HCT116 (cell line): ENCODE measurements around the gene C12orf57. TPM values are rescaled to one million over a fixed set of nuclear protein-coding genes. Genes with fewer than 3 reads are reported as not detected.

Source experiments
- ATAC-seq: fragments of 200-7000 bp; cut with Tn5 transposase; 2 replicates; pipeline ENCODE4 v1.9.1; 2020; ENCODE audit warnings: mild to moderate bottlenecking, moderate library complexity
- BruUV-seq: library from RNA; stranded (reverse); fragments of 400-500 nt; replicated peaks from 2 replicates; lab custom pipeline; 2021; lab: Mats Ljungman, UMichigan
- CTCF ChIA-PET: fragments of 300-600 bp; sonication (Branson Sonifier 250); formaldehyde crosslinking; loops from one replicate; lab custom pipeline; 2021; ENCODE audit warnings: antibody characterized with exemption; lab: Charles Lee
- POLR2A ChIA-PET: fragments of 300-600, 350-600 bp; sonication (Branson Sonifier 250); formaldehyde crosslinking; loops from one replicate; lab custom pipeline; 2021; ENCODE audit warnings: antibody characterized with exemption; lab: Charles Lee
- RAD21 ChIA-PET, 2 experiments: fragments of 300-600 bp; sonication (Branson Sonifier 250); formaldehyde crosslinking; loops; one replicate each; lab custom pipeline; 2023; ENCODE audit warnings: low total read pairs in 2 of 2; ENCODE audit not compliant: uncharacterized antibody in 2 of 2, unreplicated experiment in 2 of 2, low non-redundant PET in 1 of 2; lab: Charles Lee
- DNase-seq: peaks from one replicate; pipeline ENCODE4 v3.0.0-alpha.2; 2010; ENCODE audit warnings: low read depth, low spot score
- H2AFZ ChIP-seq: fragments of 200-600 bp; shearing (Covaris generic), sonication (generic); 2 replicates; pipeline ENCODE4 v1.6.1; 2017; ENCODE audit warnings: low read depth, mixed run types, mixed read lengths, antibody characterized with exemption, low read length; ENCODE audit not compliant: poor library complexity, severe bottlenecking
- H3K27ac ChIP-seq: 2 replicates; pipeline ENCODE4 v1.5.1; 2012; ENCODE audit warnings: low read depth, low read length
- H3K27me3 ChIP-seq: fragments of 200-600 bp; sonication (generic); 2 replicates; pipeline ENCODE4 v1.6.1; 2016; ENCODE audit warnings: mixed run types, low read length, mixed read lengths; ENCODE audit not compliant: insufficient read depth
- H3K36me3 ChIP-seq, 2 experiments: fragments of 200-500 bp in 1 of 2; fragments of 200-600 bp in 1 of 2; sonication (Bioruptor generic) in 1 of 2; sonication (generic) in 1 of 2; 2 replicates each; pipeline versions ENCODE4 v1.5.1 to v1.6.1; 2014 to 2016; ENCODE audit warnings: low read length in 2 of 2, inconsistent platforms in 1 of 2, mixed read lengths in 1 of 2, mixed run types in 1 of 2; ENCODE audit not compliant: insufficient read depth in 2 of 2, control insufficient read depth in 1 of 2
- H3K4me1 ChIP-seq, 2 experiments: fragments of 200-600 bp in 1 of 2; sonication (generic) in 1 of 2; 2 replicates each; pipeline versions ENCODE4 v1.5.1 to v1.6.1; 2012 to 2017; ENCODE audit warnings: low read length in 2 of 2, inconsistent platforms in 1 of 2, mild to moderate bottlenecking in 1 of 2, mixed read lengths in 1 of 2, mixed run types in 1 of 2, moderate library complexity in 1 of 2; ENCODE audit not compliant: insufficient read depth in 2 of 2, control insufficient read depth in 1 of 2
- H3K4me2 ChIP-seq: fragments of 200-600 bp; sonication (generic); 2 replicates; pipeline ENCODE4 v1.6.1; 2017; ENCODE audit warnings: mixed run types, low read length, mixed read lengths
- H3K4me3 ChIP-seq, 2 experiments: fragments of 200-600 bp in 1 of 2; sonication (generic) in 1 of 2; replicated peaks in 1 of 2; 2 replicates each; pipeline ENCODE4 v1.5.1; 2011 to 2016; ENCODE audit warnings: low read length in 2 of 2, control low read depth in 1 of 2, low read depth in 1 of 2, mild to moderate bottlenecking in 1 of 2, mixed read lengths in 1 of 2, mixed run types in 1 of 2
- H3K79me2 ChIP-seq: fragments of 200-600 bp; sonication (generic); 2 replicates; pipeline ENCODE4 v1.6.1; 2017; ENCODE audit warnings: mild to moderate bottlenecking, mixed run types, low read length, moderate library complexity, mixed read lengths; ENCODE audit not compliant: insufficient read depth
- H3K9ac ChIP-seq: fragments of 200-600 bp; sonication (generic); 2 replicates; pipeline ENCODE4 v1.6.1; 2016; ENCODE audit warnings: low read length, mixed read lengths
- H3K9me2 ChIP-seq: fragments of 200-600 bp; sonication (generic), shearing (Covaris generic); 2 replicates; pipeline ENCODE4 v1.6.1; 2017; ENCODE audit warnings: mixed run types, mild to moderate bottlenecking, moderate library complexity; ENCODE audit not compliant: insufficient read depth
- H3K9me3 ChIP-seq, 2 experiments: fragments of 200-500 bp in 1 of 2; fragments of 200-600 bp in 1 of 2; sonication (Bioruptor generic) in 1 of 2; sonication (generic) in 1 of 2; 2 replicates each; pipeline ENCODE4 v1.6.1; 2014 to 2017; ENCODE audit warnings: low read length in 2 of 2, mixed read lengths in 2 of 2, inconsistent platforms in 1 of 2, low read depth in 1 of 2, mild to moderate bottlenecking in 1 of 2, mixed run types in 1 of 2, moderate library complexity in 1 of 2; ENCODE audit not compliant: control insufficient read depth in 1 of 2, insufficient read depth in 1 of 2
- H4K20me1 ChIP-seq: fragments of 200-600 bp; sonication (generic), shearing (Covaris generic); 2 replicates; pipeline ENCODE4 v1.6.1; 2017; ENCODE audit warnings: mixed run types, mild to moderate bottlenecking, moderate library complexity; ENCODE audit not compliant: insufficient read depth
- CBX3 ChIP-seq: IDR thresholded peaks from 2 replicates; pipeline ENCODE4 v1.6.1; 2012; ENCODE audit warnings: low read depth
- FOSL1 ChIP-seq: IDR thresholded peaks from 2 replicates; pipeline ENCODE4 v1.6.1; 2012; ENCODE audit warnings: low read depth
- POLR2AphosphoS5 ChIP-seq: IDR thresholded peaks from 2 replicates; pipeline ENCODE4 v1.6.1; 2011; ENCODE audit warnings: mild to moderate bottlenecking, low read depth, low read length, moderate library complexity
- RAD21 ChIP-seq: IDR thresholded peaks from 2 replicates; pipeline ENCODE4 v1.6.1; 2012; ENCODE audit warnings: low read depth, mild to moderate bottlenecking
- SIN3A ChIP-seq: IDR thresholded peaks from 2 replicates; pipeline ENCODE4 v1.6.1; 2012; ENCODE audit warnings: low read depth
- TCF7L2 ChIP-seq: IDR thresholded peaks from 2 replicates; pipeline ENCODE4 v1.7.0; 2011; ENCODE audit warnings: borderline replicate concordance, inconsistent platforms; ENCODE audit not compliant: insufficient read depth, insufficient read length; ENCODE audit errors: extremely low read depth
- ZFX ChIP-seq: fragments of 450-650 bp; IDR thresholded peaks from 2 replicates; pipeline ENCODE4 v1.6.1; 2017
- intact Hi-C: fragments of 100-400 bp; cut with micrococcal nuclease; formaldehyde crosslinking; loops from 2 replicates; pipeline ENCODE4 v1.10.0; 2022
- total RNA-seq: library from RNA; stranded (reverse); gene quantifications from one replicate; pipeline ENCODE4 v1.2.1, GENCODE V29; 2021; ENCODE audit not compliant: unreplicated experiment
- TF ChIP-seq, protein P1 (sequence below), 3 experiments: fragments of 200-600 bp in 1 of 3; sonication (generic) in 1 of 3; IDR thresholded peaks in 2 of 3; conservative IDR thresholded peaks in 1 of 3; 2 replicates each; pipeline ENCODE4 v1.5.1; 2012 to 2017; ENCODE audit warnings: low read depth in 2 of 3, low read length in 2 of 3, antibody characterized with exemption in 1 of 3, borderline replicate concordance in 1 of 3, control low read depth in 1 of 3, mild to moderate bottlenecking in 1 of 3, mixed read lengths in 1 of 3, mixed run types in 1 of 3, moderate library complexity in 1 of 3; ENCODE audit not compliant: insufficient read depth in 1 of 3
- TF ChIP-seq, protein P2 (sequence below): IDR thresholded peaks from 2 replicates; pipeline ENCODE4 v1.6.1; 2011; ENCODE audit warnings: mild to moderate bottlenecking, low read length, moderate library complexity; ENCODE audit not compliant: insufficient replicate concordance; ENCODE audit errors: extremely low read depth

The C12orf57 gene
- total RNA-seq, 1 experiment from 2014 or later: 202 TPM

DNA sequence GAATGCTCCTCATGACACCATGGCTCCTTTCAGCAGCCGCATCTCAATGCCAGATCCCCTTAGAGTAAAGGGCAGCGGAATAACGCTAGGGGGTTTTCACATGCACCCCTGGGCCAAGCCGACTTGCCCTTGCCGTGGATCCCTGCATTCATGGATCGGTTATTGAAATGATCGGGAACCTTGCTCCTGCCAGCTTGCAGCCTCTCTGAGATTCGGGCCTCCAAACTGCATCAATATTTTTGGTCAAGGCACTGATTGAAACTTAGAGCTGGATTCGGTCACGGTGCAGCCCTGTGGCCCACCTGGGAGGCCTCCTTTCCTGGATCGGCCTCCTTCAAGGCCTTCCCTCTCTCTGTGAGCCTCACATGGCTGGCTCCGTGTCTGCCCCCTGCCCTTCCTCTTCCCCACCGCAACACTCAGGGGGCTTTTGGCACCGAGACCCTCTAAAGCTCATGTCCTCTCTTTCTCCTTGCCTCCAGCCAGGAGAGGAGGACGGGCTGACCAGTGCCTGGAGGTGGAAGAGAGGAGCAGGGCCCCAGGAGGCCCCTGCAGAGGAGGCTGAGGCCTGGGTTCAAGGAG is 9.1 kb downstream of the C12orf57 start:
- CTCF ChIA-PET: no interaction called here
- ATAC-seq: no peak
- no peak for TF ChIP-seq SIN3A
- TF ChIP-seq, protein P1, sequence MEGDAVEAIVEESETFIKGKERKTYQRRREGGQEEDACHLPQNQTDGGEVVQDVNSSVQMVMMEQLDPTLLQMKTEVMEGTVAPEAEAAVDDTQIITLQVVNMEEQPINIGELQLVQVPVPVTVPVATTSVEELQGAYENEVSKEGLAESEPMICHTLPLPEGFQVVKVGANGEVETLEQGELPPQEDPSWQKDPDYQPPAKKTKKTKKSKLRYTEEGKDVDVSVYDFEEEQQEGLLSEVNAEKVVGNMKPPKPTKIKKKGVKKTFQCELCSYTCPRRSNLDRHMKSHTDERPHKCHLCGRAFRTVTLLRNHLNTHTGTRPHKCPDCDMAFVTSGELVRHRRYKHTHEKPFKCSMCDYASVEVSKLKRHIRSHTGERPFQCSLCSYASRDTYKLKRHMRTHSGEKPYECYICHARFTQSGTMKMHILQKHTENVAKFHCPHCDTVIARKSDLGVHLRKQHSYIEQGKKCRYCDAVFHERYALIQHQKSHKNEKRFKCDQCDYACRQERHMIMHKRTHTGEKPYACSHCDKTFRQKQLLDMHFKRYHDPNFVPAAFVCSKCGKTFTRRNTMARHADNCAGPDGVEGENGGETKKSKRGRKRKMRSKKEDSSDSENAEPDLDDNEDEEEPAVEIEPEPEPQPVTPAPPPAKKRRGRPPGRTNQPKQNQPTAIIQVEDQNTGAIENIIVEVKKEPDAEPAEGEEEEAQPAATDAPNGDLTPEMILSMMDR (IDR thresholded peaks at IDR 0.05 in 2 of 3, conservative IDR thresholded peaks at IDR 0.05 in 1 of 3; ENCODE audit: borderline replicate concordance in 1 of 3, insufficient read depth in 1 of 3, low read depth in 2 of 3, low read length in 2 of 3): no peak
- TF ChIP-seq CBX3: no peak
- TF ChIP-seq, protein P2, sequence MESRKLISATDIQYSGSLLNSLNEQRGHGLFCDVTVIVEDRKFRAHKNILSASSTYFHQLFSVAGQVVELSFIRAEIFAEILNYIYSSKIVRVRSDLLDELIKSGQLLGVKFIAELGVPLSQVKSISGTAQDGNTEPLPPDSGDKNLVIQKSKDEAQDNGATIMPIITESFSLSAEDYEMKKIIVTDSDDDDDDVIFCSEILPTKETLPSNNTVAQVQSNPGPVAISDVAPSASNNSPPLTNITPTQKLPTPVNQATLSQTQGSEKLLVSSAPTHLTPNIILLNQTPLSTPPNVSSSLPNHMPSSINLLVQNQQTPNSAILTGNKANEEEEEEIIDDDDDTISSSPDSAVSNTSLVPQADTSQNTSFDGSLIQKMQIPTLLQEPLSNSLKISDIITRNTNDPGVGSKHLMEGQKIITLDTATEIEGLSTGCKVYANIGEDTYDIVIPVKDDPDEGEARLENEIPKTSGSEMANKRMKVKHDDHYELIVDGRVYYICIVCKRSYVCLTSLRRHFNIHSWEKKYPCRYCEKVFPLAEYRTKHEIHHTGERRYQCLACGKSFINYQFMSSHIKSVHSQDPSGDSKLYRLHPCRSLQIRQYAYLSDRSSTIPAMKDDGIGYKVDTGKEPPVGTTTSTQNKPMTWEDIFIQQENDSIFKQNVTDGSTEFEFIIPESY: no peak
- no peak for TF ChIP-seq RAD21
- no peak for TF ChIP-seq POLR2AphosphoS5
- TF ChIP-seq FOSL1: no peak
- TF ChIP-seq ZFX: no peak
- TF ChIP-seq TCF7L2: no peak
- no peaks in the 10 kb centered on the region for H3K9me2 ChIP-seq
- H2AFZ ChIP-seq: no peak overlapping the region
- H3K4me3 ChIP-seq: no peak overlapping the region
- no peaks in the 10 kb centered on the region for H4K20me1 ChIP-seq
- RAD21 ChIA-PET: no interaction called here
- no peaks in the 10 kb centered on the region for H3K27me3 ChIP-seq
- POLR2A ChIA-PET: no interaction called here
- no peak overlapping the region for H3K9ac ChIP-seq
- no peaks in the 10 kb centered on the region for H3K79me2 ChIP-seq
- H3K27ac ChIP-seq: no peak overlapping the region
- intact Hi-C loops: no loop called here
- H3K36me3 ChIP-seq: no peaks in the 10 kb centered on the region
- no TSS peak for BruUV-seq
- peaks cover 7 to 18% of the 10 kb centered on the region in 2 experiments; a peak in 3 of 4 replicates for H3K4me1 ChIP-seq
- no peak for DNase-seq
- no peak overlapping the region for H3K4me2 ChIP-seq
- no peaks in the 10 kb centered on the region for H3K9me3 ChIP-seq
